NCI-H2107 (cell line): ENCODE data around the gene TSPAN3.

Experiments
- DNase-seq: peaks from one replicate; lab custom pipeline; 2025; lab: John Stamatoyannopoulos, UW

TSPAN3 gene

DNA sequence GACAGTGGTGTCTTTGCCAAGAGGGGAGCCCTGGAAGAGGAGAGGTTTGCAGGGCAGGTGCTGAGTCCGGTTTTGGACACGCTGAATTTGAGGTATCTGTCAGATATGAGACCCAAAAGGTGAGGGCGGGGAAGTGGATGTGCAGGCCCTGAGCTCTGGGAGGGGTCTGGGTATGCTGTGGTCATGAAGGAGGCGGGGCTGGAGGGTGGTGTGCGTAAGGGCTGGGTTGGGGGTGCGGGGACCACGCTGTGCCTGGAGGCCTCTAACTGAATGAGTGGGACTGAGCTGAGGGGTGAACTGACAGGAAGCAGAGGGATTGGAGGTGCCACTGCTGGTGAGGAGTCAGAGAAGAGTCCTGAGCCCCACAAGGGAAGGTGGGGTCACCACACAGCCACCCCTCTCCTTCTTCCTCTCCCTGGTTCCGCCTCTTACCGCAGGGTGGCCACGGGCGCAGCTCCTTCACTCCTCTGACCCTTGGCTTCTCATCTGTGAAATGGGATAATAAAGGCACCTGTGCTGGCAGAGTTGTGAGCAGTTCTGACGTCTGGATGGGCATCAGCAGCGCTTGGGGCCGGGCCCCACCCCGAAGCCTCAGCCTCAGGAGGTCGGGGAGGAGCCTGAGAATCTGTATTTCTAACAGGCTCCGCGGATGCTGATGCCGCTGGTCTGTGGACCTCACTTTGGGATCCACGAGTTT, 47.2 kb downstream of the TSPAN3 start:
- no peak for DNase-seq

DNA sequence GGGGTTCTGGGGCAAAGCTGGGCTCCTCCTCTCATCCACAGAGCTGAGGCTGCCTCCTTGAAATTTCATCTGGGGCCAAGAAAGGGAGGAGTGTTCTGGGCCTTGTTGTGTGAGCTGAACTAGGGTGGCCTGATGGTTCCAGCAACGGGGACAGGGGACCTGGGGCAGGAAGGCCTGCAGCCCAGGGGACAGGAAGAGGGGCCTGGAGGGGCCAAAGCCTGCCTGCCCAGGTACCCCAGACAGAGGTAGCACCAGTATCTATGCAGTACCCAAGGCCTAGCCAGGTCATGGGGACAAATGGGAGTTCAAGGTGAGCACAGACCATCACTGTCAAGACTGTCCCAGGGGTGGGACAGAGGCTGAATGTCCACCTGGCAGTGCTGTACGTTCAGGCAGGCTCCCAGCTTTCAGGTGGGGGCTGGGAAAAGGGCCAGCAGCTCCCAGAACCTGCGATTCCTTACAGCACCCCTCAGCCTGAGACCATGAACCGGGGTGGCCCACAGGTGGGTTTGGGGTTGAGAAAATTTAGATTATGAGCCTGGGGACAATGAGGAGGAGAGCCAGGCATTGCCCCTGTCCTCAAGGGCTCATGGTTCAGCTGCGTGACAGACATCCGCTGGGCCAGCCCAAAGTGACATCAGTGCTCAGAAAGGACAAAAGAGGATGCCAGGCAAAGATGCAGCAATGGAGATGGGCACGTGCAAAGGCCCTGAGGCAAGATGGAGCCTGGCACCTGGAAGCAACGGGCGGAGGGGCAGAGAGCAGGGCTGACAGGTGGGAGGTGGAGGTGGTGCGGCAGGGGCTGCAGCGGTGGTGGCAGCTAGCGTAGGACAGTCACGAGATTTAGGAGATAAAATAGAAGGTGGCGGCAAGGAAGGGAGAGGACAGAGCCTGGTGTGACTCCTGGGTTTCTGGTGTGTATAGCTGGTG, 48.0 kb downstream of the TSPAN3 start:
- DNase-seq = no peak

DNA sequence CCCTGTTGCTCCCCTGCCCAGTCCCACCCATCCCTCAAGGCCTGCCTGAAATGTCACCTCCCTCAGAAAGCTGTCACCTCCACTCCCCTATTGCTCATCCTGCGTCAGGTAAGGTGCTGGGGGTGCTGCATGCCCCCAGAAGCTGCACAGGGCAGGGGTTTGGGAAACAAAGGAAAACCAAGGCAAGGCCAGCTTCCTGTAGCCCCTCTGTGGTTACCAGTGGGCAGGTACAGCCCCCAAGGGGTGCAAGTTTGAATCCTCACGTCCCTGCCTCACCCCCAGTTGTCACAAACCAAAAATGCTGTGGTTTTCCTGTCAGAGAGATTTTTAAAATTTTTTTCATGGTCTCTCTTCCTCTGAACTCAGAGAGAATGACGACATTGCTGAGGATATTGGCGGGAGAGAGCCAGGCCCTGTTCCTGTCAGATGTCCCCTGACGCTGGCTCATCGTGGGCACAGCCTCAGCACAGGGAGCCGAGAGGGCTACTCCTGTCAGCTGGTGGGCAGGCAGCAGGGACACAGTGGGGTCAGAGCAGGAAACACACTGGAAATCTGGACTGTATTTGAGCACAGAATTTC, 49.0 kb downstream of the TSPAN3 start:
- no peak for DNase-seq

DNA sequence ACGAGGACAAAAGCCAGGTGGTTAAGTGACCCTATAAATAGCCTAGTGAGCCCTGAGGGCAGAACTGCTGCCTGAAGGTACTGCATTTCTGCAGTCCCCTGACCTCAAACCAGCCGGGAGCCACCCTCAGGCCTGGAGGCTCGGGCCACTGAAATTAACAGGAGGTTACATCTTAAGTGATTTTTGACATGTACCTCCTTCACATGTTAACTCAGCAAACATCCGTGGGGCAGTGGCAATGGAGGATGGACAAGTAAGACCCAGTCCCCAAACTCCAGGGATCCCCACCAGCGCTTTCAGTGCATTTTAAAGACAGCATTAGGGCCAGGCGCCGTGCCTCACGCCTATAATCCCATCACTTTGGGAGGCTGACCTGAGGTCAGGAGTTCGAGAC, 49.8 kb downstream of the TSPAN3 start:
- no peak for DNase-seq

DNA sequence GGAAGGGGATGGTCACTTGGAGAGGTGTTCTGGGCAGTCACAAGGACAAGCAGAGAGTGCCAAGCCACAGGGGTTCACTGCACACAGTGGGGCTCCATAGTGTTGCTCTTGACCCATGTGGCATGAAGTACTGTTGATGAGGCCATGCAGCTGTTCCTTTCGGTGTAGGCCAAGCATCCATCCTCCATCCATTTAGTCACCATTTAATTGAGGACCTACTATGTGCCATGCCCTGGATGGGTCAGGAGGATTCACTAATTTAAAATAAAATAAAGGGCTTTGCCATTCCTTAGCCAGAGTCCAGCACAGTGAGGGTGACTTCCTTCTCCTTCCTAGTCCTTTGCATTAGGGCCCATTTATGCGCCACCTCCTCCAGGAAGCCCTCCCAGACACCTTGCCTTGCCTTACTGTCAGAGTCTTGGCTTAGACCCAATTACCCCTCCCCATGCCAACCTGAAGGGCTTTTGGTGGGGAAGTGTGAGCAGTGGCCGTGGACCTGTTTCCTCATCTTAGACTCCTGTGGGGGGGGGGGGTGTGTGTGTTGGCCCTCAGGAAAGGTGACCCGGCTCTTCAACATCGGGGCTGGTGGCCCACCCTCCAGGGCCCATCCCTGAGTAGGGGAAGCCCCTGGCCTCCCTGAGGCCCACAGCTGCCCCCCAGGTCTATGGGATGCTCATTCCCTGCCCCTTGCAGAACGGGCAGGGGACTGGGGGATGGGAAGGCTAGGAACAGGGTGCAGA, 50.4 kb downstream of the TSPAN3 start:
- DNase-seq = no peak

DNA sequence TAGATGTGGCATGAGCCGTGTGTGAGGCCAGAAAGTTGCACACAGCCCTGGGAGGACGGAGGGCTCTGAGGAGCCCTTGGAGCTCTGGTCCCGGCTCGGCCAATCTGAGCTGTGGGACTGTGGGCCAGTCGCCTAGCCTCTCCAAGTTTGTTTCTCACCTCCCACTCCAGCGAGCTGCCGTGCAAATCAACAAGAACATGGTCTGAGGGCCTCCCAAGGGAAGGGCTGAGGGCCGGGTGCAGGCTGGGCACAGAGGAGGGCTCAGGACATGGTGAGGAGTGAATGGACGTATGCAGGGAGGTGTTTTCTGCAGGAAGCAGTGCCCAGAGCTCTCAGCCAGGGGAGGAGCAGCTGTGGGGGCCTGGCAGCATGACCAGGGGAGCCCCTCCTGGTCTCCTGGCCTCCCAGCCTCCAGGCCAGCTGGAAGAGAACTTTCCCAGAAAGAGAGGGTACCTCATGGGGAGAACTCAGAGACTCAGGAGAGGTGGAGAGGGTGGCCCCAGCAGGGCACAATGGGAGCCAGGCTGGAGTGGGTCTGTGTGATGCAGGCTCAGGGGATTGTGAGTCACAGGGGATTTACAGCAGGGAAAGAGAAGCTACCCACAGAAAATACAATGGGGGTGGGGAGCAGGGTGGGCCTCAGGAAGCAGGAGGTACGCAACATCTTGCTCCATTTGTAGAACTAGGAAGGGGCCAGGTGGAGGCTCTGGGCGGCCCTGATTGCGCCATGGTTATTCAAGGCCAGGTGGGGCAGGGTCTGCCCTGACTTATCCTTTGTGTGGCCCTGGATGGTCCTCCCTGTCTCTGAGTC, 51.2 kb downstream of the TSPAN3 start:
- no peak for DNase-seq

DNA sequence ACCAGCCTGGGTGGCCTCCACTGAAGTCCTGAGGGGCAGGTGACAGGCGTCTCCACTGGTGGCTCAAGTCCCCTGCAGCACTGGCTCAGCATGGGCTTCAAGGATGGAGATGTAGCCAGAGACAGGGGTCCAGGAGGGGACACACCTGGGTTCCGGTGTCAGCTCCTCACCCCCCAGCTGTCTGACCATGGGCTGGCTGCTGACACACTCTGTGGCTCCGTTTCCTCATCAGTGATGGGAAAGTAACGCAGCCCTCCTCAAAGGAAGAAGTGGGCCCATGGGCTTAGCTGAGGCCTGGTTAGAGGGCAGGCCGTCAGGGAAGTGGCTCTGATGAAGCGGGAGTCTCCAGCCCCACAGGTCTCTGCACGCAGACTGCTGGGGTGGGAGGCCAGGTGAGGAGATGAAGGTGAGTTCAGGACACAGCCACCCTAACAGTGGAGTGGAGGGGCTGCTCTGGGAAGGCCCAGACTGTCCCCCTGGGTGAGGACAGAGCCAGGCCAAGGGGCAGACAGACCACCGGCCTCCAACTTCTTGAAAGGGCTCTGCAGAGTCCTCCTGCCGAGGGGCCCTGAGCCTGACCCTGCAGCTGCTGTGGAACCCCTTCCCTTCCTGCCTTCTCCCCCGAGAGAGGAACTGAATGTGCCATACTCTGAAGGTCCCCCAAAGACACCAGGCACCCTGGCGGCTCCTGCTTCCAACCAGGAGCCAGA, 52.0 kb downstream of the TSPAN3 start:
- no peak for DNase-seq

DNA sequence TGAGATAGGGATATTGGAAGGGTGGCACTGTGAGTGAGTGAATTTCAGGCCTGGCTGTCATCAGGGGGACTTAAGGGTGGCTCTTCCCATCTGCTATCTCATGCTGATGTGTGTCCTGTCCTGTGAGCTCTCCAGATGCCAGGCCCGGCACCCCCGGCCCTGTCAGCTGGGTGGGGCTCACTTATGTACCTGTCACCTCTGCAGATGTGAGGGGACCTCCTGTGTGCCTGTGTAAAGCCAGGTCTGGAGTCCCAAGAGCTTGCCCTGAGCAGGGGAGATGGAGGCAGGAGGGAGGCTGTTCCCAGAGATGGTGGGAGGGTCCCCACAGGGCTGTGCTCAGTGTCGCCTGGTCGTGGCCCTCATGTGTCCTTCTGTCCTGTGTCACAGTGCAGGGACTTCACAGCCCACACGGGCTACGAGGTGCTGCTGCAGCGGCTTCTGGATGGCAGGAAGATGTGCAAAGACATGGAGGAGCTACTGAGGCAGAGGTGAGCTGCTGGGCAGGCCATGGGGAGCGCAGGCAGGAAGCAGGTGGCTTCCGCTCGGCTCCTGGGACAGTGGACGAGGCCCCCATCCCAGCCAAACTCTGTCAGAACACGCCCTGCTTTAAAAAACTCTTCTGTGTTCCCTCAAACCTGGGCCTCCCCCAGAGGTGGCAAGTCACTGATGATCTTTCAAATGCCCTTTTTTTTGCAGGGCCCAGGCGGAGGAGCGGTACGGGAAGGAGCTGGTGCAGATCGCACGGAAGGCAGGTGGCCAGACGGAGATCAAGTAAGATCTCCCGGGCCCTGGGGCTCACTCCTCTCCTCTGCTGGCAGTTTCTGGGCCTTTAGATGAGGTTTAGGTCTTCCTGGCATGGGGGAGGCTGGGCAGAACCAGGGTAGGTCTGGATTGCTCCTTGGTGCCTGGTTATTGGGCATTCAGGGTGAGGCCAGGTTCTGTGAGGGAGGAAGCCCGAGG, 52.9 kb downstream of the TSPAN3 start:
- DNase-seq = no peak

DNA sequence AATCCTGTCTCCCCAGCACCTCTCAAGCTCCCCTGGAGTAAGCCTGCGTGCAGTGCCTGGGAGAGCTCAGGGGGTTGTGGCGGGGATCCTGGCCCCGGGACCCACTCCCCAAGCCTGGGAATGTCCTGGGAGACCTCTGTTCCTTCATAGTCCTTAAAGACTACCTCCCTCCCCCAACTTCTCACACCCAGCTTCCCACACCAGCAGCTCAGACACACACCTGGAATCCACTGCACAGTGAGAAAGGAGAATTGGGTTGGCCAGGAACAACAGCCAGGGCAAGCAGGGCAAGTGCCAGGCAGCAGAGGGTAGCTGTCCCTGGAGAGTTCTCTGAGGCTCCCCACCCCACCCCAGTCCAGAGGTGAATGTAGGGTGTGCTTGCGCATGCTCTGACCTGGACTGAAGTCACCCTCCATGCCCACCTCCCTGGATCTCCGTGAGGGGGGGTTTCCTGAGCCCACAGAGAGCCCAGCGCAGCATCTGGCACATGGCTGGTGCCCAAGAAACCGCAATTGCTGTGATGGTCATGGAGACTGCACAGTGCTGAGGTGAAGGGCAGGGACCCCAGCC, 53.7 kb downstream of the TSPAN3 start:
- no peak for DNase-seq

DNA sequence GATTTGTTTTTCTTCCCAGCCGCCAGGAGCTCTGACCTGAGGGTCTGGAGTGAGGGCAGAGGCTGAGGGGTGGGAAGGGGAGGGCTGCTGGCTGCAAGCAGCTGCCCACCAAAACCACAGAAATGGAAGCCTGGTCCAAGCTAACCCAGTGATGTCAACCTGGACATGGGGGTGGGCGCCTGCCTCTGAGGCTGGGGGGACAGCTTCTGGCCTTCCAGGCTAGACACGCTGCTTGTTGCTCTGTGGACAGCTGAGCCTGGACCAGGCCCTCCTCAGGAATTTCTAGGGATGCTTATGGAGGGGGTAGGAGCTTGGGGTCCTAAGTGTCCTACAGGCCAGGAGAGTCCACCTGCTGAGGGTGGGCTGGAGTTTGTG, 54.6 kb downstream of the TSPAN3 start:
- DNase-seq = no peak

DNA sequence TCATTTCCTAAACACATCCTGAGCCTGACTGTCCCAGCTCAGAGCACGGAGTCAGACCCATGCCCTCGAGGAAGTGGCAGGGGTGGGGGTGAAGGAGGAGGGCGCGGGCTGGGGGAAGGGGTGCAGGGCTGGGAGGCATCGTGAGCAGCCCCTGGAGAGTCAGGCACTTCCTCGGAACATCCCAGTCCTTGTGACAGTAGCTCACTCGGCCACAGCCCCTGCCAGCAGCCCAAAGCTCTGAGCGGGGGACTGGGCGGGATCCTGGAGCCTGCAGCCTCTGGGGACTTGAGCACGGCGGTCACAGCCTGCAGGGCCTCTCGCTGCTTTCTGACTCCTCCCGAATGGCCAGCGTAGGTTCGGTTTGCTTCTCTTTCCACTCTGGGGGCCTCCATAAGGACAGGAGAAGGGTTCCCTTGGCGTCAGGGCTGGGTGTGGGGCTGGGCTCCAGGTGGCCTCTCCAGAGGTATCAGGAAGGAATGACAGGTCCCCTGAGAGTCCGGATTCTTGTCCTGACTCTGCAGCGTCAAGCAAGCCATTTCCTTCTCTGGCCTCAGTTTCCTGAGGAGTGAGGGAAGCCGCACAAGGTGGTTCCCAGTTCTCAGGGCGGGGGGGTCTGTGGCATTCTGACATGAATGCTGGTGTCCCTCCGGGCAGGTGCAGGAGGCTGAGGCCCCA, 55.1 kb downstream of the TSPAN3 start:
- no peak for DNase-seq

DNA sequence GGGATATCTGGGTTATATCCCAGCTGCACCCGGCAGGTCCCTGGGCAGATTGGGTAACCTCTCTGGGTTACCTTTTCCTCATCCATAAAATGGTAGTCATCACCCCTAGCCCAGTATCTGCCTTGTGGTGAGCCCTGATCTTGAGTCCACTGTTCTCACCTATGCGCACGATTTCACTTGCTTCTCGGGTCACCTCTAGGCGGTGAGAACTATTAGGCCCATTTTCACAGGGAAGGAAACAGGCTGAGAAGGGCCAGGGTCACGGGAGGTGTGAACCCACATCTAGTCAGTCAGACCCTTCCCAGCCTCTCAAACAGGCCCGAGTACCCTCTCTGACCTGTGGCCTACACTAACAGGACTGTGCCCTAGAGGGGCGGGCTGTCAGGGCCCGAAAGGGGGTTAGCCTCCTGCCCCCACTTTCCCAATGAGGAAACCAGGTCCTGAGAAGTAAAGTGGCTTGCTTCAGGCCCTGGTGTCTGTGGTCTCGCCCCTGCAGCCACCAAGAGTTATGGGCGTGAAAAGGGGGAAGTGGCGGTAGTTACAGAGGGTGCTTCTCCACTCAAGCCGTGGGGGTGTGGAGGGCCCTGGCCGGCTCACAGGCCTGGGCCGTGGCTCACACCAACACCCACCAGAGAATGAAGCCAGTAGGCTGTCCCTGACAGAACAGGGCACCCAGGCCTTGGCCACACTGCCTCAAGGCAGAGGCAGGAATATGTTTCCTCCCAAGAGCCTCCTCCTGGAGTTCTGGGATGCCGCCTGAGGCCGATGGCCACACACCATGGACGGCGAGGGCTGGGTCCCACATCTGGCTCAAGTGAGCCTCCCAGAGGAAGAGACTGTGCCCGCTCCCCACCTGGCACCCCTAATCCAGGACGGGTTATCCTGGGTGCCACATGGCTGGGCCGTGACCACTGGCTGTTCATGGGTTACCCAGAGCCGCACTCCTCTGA, 56.5 kb downstream of the TSPAN3 start:
- no peak for DNase-seq

DNA sequence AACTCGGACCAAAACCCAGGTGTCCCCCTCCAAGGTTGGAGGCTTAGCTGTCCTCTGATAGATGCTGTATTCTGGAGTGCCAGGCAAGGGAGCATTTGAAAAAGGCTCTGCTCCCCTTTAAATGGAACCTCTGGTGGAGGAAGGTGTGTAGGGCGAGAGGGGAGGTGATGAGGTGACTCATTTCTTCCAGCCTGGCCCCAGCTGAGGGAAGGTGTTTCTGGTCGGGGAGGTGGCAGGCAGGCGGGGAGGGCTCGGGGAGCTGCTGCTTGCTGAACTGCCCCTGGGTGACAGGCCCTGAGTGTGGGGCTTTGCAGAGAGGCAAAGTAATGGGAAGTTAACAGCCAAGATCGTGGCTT, 57.2 kb downstream of the TSPAN3 start:
- no peak for DNase-seq

DNA sequence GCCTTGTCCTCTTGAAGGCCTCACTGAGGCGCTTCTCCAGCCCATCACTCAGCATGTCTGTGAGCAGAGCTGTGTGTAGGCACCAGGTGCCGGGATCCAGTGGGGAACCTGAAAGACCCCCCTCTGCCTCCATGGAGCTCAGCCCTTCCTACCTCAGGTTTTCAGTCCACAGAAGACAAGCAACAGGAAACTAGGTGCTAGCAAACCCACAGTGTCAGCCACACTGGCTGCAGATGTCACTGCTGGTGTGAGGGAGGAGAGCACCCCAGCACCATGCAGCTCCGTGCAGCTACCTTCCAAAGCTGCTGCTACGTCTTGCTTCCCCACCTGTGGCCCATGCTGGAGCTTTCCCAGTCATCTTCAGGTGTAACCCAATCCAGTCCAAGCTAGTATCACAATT, 58.0 kb downstream of the TSPAN3 start:
- DNase-seq = no peak

DNA sequence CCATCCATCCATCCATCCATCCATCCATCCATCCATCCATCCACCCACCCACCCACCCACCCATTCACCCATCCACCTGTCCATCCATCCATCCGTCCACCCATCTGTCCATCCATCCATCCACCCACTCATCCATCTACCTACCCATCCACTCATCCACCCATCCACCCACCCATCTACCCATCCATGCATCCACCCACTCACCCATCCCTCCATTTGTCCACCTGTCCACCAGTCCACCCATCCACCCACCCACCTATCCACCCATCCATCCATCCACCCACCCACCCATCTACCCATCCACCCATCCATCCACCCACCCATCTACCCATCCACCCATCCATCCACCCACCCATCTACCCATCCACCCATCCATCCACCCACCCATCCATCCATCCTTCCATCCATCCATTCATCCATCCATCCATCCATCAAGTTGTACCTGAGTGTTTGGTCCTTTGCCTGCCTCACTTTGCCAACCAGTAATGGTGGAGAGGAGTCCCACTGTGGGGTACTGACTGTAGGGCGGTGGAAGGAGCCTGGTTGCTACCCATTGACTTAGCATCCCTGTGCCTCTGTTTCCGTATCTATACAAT, 58.7 kb downstream of the TSPAN3 start:
- DNase-seq = no peak

DNA sequence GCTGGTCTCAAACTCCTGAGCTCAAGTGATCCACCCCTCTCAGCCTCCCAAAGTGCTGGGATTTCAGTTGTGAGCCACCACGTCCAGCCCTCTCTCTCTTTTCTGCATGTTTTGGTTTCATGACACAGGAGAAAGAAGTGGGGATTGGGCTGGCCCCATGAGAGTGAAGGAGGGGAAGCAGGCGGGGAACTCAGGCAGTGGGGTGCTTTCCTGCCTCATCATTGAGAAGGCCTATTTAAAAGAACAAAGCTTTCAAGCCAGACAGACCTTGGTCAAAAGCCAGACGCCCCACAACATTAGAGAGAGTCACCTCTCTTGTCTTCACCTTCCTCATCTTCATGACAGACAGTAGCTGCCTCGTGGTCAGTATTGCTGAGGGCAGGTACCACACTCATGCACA, 60.1 kb downstream of the TSPAN3 start:
- no peak for DNase-seq

DNA sequence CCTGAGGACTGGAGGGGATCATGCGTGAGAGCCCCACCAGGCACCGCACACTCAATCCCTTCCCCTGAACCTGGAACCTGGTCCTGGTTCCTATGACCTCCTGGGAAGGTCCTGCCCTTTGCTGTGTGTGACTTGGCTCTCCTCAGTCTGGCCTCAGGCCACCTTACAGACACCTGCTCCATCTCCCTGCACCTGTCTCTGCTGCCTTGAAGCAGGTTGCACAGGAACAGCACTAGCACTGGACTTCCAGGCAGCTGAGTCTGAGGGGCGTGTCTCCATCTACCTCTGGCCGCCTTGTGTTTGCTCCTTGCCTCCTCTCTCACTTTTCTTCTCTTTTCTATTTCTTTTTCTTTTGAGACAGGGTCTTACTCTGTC, 60.6 kb downstream of the TSPAN3 start:
- no peak for DNase-seq
